Hepatocyte (in vitro differentiated cells): Measurements from ENCODE around the gene DRC1.

Experiments used
- EZH2phosphoT487 ChIP-seq: fragments of 200-600 bp; sonication (generic); IDR thresholded peaks from one replicate; pipeline ENCODE4 v1.6.1; 2018; ENCODE audit warnings: antibody characterized with exemption, mild to moderate bottlenecking, low read depth, moderate library complexity; ENCODE audit not compliant: unreplicated experiment, severe bottlenecking
- TF ChIP-seq, protein P1 (sequence below): fragments of 200-600 bp; sonication (generic); IDR thresholded peaks from 2 replicates; pipeline ENCODE4 v1.5.1; 2016; ENCODE audit warnings: antibody characterized with exemption, mild to moderate bottlenecking; ENCODE audit not compliant: poor library complexity

DNA sequence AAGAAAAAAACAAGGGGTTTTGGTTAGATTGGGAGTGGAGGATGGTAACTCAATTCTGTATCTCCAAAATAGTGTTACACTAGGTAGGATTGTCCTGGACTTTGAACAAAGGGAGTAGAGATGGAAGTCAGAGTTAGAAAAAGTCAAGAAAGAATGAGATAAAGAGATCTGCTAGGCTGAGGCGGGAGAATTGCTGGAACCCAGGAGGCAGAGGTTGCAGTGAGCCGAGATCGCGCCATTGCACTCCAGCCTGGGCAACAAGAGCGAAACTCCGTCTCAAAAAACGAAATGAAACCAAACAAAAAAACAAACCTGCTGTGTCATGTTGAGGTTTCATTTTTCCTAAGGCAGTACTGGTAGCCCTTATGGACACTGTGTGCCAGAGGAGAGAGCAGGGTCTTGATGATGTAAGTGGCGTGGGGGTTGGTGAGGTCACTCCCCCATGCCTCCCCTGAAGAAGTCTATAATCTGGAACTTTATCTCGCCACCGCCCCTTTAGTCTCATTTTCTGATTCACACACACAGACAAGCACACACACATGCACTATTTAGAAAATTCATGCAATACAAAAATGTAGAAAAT, 10.5 kb downstream of the DRC1 start:
- TF ChIP-seq, protein P1, sequence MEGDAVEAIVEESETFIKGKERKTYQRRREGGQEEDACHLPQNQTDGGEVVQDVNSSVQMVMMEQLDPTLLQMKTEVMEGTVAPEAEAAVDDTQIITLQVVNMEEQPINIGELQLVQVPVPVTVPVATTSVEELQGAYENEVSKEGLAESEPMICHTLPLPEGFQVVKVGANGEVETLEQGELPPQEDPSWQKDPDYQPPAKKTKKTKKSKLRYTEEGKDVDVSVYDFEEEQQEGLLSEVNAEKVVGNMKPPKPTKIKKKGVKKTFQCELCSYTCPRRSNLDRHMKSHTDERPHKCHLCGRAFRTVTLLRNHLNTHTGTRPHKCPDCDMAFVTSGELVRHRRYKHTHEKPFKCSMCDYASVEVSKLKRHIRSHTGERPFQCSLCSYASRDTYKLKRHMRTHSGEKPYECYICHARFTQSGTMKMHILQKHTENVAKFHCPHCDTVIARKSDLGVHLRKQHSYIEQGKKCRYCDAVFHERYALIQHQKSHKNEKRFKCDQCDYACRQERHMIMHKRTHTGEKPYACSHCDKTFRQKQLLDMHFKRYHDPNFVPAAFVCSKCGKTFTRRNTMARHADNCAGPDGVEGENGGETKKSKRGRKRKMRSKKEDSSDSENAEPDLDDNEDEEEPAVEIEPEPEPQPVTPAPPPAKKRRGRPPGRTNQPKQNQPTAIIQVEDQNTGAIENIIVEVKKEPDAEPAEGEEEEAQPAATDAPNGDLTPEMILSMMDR: no peak
- TF ChIP-seq EZH2phosphoT487: no peak
